Activated CD4-positive, alpha-beta T cell treated with anti-CD3 and anti-CD28 coated beads, Interleukin-2, amount 10 ng/mL, durations not matched to agents 24 days and 14 days (primary cell): ENCODE measurements around the gene TUBB6. TPM values are rescaled to one million over a fixed set of nuclear protein-coding genes. Genes with fewer than 3 reads are reported as not detected.

ENCODE experiments used
- DNase-seq: peaks from one replicate; pipeline ENCODE4 v3.0.0; 2022
- H3K27ac Mint-ChIP-seq: one replicate; pipeline ENCODE4 v1.8.0; 2022; ENCODE audit warnings: mild to moderate bottlenecking, mixed read lengths
- H3K27me3 Mint-ChIP-seq: one replicate; pipeline ENCODE4 v1.8.0; 2022; ENCODE audit warnings: mixed read lengths
- H3K36me3 Mint-ChIP-seq: one replicate; pipeline ENCODE4 v1.8.0; 2022; ENCODE audit warnings: low read depth, mild to moderate bottlenecking, mixed read lengths
- H3K4me1 Mint-ChIP-seq: one replicate; pipeline ENCODE4 v1.8.0; 2021; ENCODE audit warnings: mixed read lengths
- H3K4me3 Mint-ChIP-seq: one replicate; pipeline ENCODE4 v1.8.0; 2022; ENCODE audit warnings: mild to moderate bottlenecking, moderate library complexity, mixed read lengths
- H3K9me3 Mint-ChIP-seq: one replicate; pipeline ENCODE4 v1.8.0; 2021; ENCODE audit warnings: mixed read lengths
- intact Hi-C: fragments of 100-400 bp; cut with micrococcal nuclease; formaldehyde crosslinking; loops from one replicate; pipeline ENCODE4 v1.15.1; 2023
- total RNA-seq: library from RNA; stranded (reverse); gene quantifications from 2 replicates; pipeline ENCODE4 v1.2.3, GENCODE V29; 2022

The TUBB6 gene
- total RNA-seq, 1 donor from 2014 or later = 40.2 TPM

DNA sequence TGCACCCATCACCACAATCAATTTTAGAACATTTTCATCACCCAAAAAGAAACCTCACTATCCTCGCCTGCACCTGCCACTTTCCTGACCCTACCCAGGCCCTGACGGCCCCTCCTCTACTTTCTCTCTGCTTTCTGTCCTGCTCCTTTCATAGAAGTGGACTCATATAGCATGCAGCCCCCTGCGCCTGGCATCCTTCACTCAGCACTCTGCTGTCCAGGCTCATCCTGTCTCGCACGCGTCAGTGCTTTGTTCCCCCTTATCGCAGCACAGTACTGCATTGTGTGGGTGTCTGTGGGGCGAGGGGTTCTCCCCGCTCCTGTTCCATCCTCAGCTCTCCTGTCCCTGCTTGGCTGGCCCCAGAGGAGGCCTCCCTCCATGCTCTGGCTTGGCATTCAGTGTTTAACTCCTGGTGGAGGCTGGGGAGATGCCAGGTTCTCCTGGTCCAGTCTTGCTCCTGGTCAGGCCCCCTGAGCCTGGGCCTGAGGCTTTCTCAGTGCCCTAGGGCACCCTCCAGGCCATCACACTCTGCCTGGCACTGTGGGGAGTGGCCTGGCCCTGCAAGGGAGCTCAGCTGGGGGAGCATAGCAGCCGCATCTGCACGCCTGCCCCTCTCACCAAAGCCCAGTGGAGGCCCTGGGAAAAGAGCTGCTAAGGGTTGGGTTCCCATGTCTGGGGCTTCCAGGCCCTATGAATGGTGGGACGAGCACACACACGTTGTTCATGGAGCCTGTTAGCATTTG, 6.6 kb upstream of the TUBB6 start:
- intact Hi-C loops = no loop called here
- no peak for DNase-seq
- no peak overlapping the region for H3K4me3 Mint-ChIP-seq
- H3K27me3 Mint-ChIP-seq = peaks cover 24% of the 10 kb centered on the region
- H3K4me1 Mint-ChIP-seq = no peaks in the 10 kb centered on the region
- H3K27ac Mint-ChIP-seq = no peak overlapping the region
- no peaks in the 10 kb centered on the region for H3K9me3 Mint-ChIP-seq
- H3K36me3 Mint-ChIP-seq = no peaks in the 10 kb centered on the region

DNA sequence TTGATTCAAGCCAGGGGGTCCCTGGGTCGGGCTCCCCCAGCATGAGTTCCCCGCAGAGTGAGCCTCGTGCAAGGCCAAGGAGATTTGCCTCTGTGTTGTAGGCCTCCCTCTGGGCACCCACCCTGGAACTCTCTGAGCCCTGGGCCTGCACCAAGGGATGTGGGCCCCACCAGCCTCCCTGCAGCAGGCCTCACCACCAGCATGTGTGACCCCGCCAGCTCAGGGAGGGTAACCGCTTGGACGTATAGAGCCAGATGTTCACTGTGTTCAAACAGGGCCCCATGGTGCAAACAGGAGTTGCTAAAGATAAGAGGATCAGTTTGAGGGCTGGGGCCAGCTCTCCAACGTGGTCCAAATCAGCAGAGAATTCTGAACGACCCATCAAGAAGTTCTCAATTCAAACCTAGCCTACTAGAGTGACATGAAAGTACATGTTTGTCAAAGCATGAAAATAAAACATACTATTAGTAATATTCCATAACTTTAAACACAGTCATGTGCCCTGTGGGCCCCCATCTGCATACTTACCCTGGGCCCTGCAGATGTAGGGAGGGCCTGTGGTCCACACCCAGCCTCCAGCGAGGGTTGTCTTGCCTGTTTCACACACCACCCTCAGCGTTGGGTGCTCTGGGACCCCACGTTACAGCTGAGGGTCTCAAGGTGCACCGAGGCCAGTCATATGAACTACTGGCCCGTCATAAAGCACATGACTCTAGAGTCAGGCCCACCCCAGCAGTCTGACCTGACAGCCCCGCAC, 5.5 kb upstream of the TUBB6 start:
- H3K4me1 Mint-ChIP-seq = peaks cover 9% of the 10 kb centered on the region
- no peaks in the 10 kb centered on the region for H3K36me3 Mint-ChIP-seq
- H3K27me3 Mint-ChIP-seq = peaks cover 36% of the 10 kb centered on the region
- no peak overlapping the region for H3K4me3 Mint-ChIP-seq
- intact Hi-C loops = no loop called here
- no peak for DNase-seq
- no peak overlapping the region for H3K27ac Mint-ChIP-seq
- H3K9me3 Mint-ChIP-seq = no peaks in the 10 kb centered on the region

DNA sequence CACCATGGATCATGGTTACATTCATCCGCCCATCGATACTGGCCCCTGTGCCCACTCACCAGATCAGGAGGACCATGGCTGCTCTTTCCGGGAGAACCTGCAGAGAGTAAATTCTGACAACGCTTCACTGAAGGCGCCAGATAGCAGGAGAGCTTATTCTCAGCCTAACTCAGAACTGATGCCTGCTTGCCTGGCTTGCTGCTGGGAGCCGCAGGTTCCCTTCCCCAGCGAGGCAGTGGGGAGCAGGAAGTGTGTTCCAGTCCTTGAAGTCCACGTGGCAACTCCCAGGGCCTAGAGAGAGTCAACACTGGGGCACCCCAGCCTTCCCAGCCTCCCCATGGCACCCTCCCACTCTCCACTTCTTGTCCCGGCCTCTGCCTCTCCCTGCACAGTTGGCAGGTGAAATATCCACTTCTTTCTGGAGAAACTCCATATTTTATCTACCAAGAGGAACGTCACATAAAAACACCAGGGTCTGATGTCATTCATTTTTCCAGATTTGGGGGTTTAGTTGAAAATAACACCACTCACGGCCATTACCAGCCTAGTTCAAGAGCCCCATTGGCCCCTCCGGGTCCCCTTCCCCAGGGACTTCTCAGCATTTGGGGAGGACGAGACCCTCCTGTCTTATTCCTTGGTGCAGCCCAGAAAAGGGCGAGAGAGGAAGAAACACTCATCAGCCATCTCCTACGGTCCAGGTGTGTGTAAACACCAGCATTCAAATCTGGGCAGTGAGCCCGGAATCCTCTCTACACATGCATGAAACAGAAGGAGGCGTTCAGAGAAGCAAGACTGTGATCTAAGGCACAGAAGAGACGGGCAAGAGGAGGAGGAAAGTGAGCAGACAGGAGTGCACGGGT, 3.5 kb upstream of the TUBB6 start:
- DNase-seq = no peak
- no peaks in the 10 kb centered on the region for H3K9me3 Mint-ChIP-seq
- H3K27me3 Mint-ChIP-seq = peaks cover 41% of the 10 kb centered on the region
- H3K4me1 Mint-ChIP-seq = peaks cover 13% of the 10 kb centered on the region
- no peak overlapping the region for H3K4me3 Mint-ChIP-seq
- intact Hi-C loops = no loop called here
- H3K36me3 Mint-ChIP-seq = peaks cover 3% of the 10 kb centered on the region
- no peak overlapping the region for H3K27ac Mint-ChIP-seq

GRCh38 chr18:12305211-12305610, 2.8 kb upstream of the TUBB6 start:
- Mint-ChIP-seq H3K9me3 (no peaks in the 10 kb centered on the region), H3K36me3 (peaks cover 6% of the 10 kb centered on the region), H3K4me3 (no peak overlapping the region), H3K27me3 (peaks cover 39% of the 10 kb centered on the region), H3K27ac (no peak overlapping the region), H3K4me1 (peaks cover 16% of the 10 kb centered on the region)
- intact Hi-C loops = no loop called here
- no peak for DNase-seq

- Mint-ChIP-seq H3K27ac (no peak overlapping the region), H3K4me1 (peaks cover 16% of the 10 kb centered on the region), H3K4me3 (peak overlapping the region; percentile 85), H3K36me3 (peaks cover 11% of the 10 kb centered on the region), H3K27me3 (peaks cover 35% of the 10 kb centered on the region), H3K9me3 (no peaks in the 10 kb centered on the region)
- intact Hi-C loops = no loop called here
- no peak for DNase-seq
Measured at GRCh38 chr18:12305930-12306629, 2.0 kb upstream of the TUBB6 start.

DNA sequence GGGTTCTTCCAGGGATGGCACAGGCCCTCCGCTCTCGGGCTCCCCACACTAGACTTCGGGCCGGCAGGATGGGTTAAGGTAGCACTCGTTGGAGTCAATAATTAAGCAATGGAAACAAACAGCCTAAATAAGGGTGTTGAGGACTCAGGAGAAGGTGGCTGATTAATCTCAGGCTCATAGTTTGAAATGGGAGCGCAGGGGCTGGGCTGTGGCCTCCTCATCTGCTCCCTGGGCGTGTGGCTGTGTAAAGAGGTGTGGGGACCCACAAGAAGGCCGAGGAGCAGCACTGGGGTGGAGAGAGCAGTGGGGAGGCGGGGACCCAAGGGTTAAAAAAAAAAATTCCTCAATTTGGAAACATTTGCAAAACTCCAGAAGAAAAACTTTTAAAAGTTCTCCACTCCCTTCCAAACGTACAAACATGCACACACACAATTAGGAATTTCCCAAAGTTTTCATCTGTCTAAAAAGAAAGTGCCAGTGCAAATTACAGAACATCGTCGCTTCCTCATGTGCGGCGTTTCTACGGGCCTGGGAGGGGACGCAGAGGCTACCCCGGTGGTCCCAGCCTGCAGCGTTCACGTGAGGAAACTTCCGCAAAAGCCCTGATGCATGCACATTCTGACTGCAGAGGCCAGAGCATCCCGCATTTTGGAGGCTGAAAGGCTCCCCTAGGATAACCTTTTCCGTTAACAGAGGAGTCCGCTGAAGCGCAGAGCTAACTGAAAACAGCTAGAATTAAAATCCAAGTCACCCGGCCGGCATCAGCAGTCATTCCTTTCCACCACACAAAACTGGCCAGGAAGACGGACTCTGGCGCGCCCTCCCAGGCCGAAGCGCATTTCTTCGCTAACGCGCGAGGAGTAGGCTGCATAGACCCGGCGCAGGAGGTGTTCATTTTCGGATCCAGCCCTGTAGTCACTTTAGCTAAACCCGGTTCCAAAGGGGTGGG, 1.0 kb upstream of the TUBB6 start:
- intact Hi-C loops = no loop called here
- H3K9me3 Mint-ChIP-seq = peaks cover 4% of the 10 kb centered on the region
- peak overlapping the region; percentile 85 for H3K4me3 Mint-ChIP-seq
- peak overlapping the region; percentile 78 for H3K27ac Mint-ChIP-seq
- peaks cover 35% of the 10 kb centered on the region for H3K27me3 Mint-ChIP-seq
- peaks cover 19% of the 10 kb centered on the region for H3K36me3 Mint-ChIP-seq
- DNase-seq = peak; percentile 68
- peaks cover 16% of the 10 kb centered on the region for H3K4me1 Mint-ChIP-seq

GRCh38 chr18:12308386-12309100, 502 bp downstream of the TUBB6 start:
- intact Hi-C loops = loop anchor here (1.0 to 2.0 kb wide), 3 partner anchors 69 to 400 kb away; partner anchors contain the start of genes AFG3L2, MPPE1 and SPIRE1
- DNase-seq = peak; percentile 79
- Mint-ChIP-seq H3K27me3 (peaks cover 35% of the 10 kb centered on the region), H3K27ac (peak overlapping the region; percentile 60), H3K4me3 (peak overlapping the region; percentile 82), H3K4me1 (peaks cover 16% of the 10 kb centered on the region), H3K9me3 (peaks cover 7% of the 10 kb centered on the region), H3K36me3 (peaks cover 29% of the 10 kb centered on the region)

DNA sequence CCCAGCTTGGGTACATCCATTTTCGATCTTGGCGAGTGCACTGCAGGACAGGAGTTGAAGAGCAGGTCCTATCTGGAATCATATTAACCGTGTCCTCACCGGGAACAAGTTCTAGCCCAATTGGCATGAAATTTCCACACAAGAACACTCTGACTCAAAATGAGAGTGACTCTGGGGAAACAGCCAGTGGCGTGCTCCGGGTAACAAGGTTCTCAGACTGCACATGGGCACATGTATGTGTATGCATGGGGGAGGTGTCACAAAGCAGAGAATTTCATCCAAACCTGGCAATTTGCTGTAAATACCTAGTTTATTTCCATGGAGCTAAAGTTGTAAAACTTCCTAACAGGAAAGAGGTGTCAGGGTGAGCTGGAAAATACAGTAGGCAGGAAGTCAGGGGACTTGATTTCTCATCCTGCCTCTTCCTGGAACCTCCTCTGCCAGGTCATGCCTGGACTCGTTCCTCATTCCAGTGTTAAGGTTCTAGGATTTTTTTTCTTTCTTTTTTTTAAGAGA, 1.7 kb downstream of the TUBB6 start:
- Mint-ChIP-seq H3K4me1 (peaks cover 16% of the 10 kb centered on the region), H3K4me3 (peak overlapping the region; percentile 82), H3K27me3 (peaks cover 33% of the 10 kb centered on the region), H3K36me3 (peaks cover 32% of the 10 kb centered on the region), H3K27ac (peak overlapping the region; percentile 37), H3K9me3 (peaks cover 7% of the 10 kb centered on the region)
- no peak for DNase-seq
- intact Hi-C loops = loop anchor here (2.0 kb wide), 1 partner anchor 401 kb away; the partner anchor contains the start of gene MPPE1

GRCh38 chr18:12310762-12311161, 2.7 kb downstream of the TUBB6 start:
- DNase-seq = no peak
- H3K4me3 Mint-ChIP-seq = no peak overlapping the region
- no peak overlapping the region for H3K27ac Mint-ChIP-seq
- peaks cover 25% of the 10 kb centered on the region for H3K27me3 Mint-ChIP-seq
- intact Hi-C loops = no loop called here
- peaks cover 16% of the 10 kb centered on the region for H3K4me1 Mint-ChIP-seq
- peaks cover 7% of the 10 kb centered on the region for H3K9me3 Mint-ChIP-seq
- peaks cover 32% of the 10 kb centered on the region for H3K36me3 Mint-ChIP-seq

DNA sequence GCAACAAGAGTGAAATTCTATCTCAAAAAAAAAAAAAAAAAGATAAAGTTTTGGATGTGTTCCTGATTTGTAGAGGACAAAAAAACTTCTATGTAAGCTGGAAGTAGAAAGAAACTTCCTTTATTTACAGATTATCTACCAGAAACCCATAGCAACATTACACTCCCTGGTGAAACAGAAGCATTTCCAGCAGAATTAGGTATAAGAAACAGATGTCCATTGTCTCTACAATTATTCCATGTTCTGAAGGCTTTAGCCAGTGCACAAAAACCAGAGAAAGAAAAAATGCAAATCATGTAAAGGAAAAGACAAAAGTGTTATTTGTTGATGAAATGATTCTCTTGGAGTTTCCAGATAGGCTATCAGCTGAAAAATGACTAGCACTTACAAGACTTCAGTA, 4.9 kb downstream of the TUBB6 start:
- no peak for DNase-seq
- no peak overlapping the region for H3K4me3 Mint-ChIP-seq
- H3K4me1 Mint-ChIP-seq = peaks cover 7% of the 10 kb centered on the region
- H3K36me3 Mint-ChIP-seq = peaks cover 32% of the 10 kb centered on the region
- H3K27me3 Mint-ChIP-seq = peaks cover 7% of the 10 kb centered on the region
- H3K27ac Mint-ChIP-seq = no peak overlapping the region
- peaks cover 7% of the 10 kb centered on the region for H3K9me3 Mint-ChIP-seq
- intact Hi-C loops = no loop called here

GRCh38 chr18:12313530-12314245, 5.6 kb downstream of the TUBB6 start:
- no peak for DNase-seq
- Mint-ChIP-seq H3K27ac (no peak overlapping the region), H3K36me3 (peaks cover 32% of the 10 kb centered on the region), H3K9me3 (peaks cover 7% of the 10 kb centered on the region), H3K4me1 (peaks cover 6% of the 10 kb centered on the region), H3K4me3 (no peak overlapping the region), H3K27me3 (peaks cover 7% of the 10 kb centered on the region)
- intact Hi-C loops = no loop called here
